Measurements from ENCODE around the gene ABCB11.

ABCB11 gene

GRCh38 chr2:169039702-169040101 is 8.6 kb upstream of the ABCB11 start:
- no peak for TF ChIP-seq CTCF (IDR thresholded peaks at IDR 0.05; ENCODE audit: low read depth, low read length, missing control alignments)
- DNase-seq (ENCODE audit: extremely low read depth, low read depth) = no peak
- no peak overlapping the region for H3K4me3 ChIP-seq (replicated peaks; ENCODE audit: low read depth, low read length)

GRCh38 chr2:169038338-169038757 is 7.2 kb upstream of the ABCB11 start:
- DNase-seq (ENCODE audit: extremely low read depth, low read depth) = no peak
- H3K4me3 ChIP-seq (replicated peaks; ENCODE audit: low read depth, low read length) = no peak overlapping the region
- no peak for TF ChIP-seq CTCF (IDR thresholded peaks at IDR 0.05; ENCODE audit: low read depth, low read length, missing control alignments)

- DNase-seq (ENCODE audit: extremely low read depth, low read depth) = no peak
- no peak for TF ChIP-seq CTCF (IDR thresholded peaks at IDR 0.05; ENCODE audit: low read depth, low read length, missing control alignments)
Observed at GRCh38 chr2:169036736-169037440, 5.8 kb upstream of the ABCB11 start.

GRCh38 chr2:169035887-169036286 is 4.8 kb upstream of the ABCB11 start:
- no peak for DNase-seq (ENCODE audit: extremely low read depth, low read depth)
- H3K4me3 ChIP-seq (replicated peaks; ENCODE audit: low read depth, low read length) = no peak overlapping the region
- TF ChIP-seq CTCF (IDR thresholded peaks at IDR 0.05; ENCODE audit: low read depth, low read length, missing control alignments) = no peak

More at GRCh38 chr2:169036736-169037440, 5.8 kb upstream of the ABCB11 start:
- no peak overlapping the region for H3K4me3 ChIP-seq (replicated peaks; ENCODE audit: low read depth, low read length)

GRCh38 chr2:169034984-169035544 is 3.9 kb upstream of the ABCB11 start:
- TF ChIP-seq CTCF (IDR thresholded peaks at IDR 0.05; ENCODE audit: low read depth, low read length, missing control alignments) = no peak
- no peak for DNase-seq (ENCODE audit: extremely low read depth, low read depth)
- H3K4me3 ChIP-seq (replicated peaks; ENCODE audit: low read depth, low read length) = no peak overlapping the region

- DNase-seq (ENCODE audit: extremely low read depth, low read depth) = no peak
- no peak for TF ChIP-seq CTCF (IDR thresholded peaks at IDR 0.05; ENCODE audit: low read depth, low read length, missing control alignments)
- no peak overlapping the region for H3K4me3 ChIP-seq (replicated peaks; ENCODE audit: low read depth, low read length)
Observed at GRCh38 chr2:169034256-169034655, 3.1 kb upstream of the ABCB11 start.

All from HFF-Myc (cell line).